ENCODE measurements around the gene SPRED1. TPM values are rescaled to one million over a fixed set of nuclear protein-coding genes. Genes with fewer than 3 reads are reported as not detected.

Gene SPRED1
- polyA plus RNA-seq, 2 of the 4 experiments (the other 2 are of a cell fraction), result 6.0 to 8.6 TPM

GRCh38 chr15:38281031-38281430 is 28.4 kb downstream of the SPRED1 start:
- DNase-seq (ENCODE audit: low read depth in 1 of 2, low spot score in 1 of 2), result no peak
- FAIRE-seq, result no peak
- no peak overlapping the region for H3K4me3 ChIP-seq
- 80% methylated on average over 1 of the region's 1 CpG for WGBS (ENCODE audit: missing lambda C conversion rate)
- no peak for ATAC-seq
- TF ChIP-seq ZNF302 (CRISPR knock-in tag; IDR thresholded peaks at IDR 0.05) (no peak), TFCP2L1 (CRISPR knock-in tag; IDR thresholded peaks at IDR 0.05) (no peak), NPAS2 (CRISPR knock-in tag; IDR thresholded peaks at IDR 0.05; ENCODE audit: borderline replicate concordance) (no peak), ATOH8 (CRISPR knock-in tag; IDR thresholded peaks at IDR 0.05; ENCODE audit: low read depth) (no peak), EHF (CRISPR knock-in tag; IDR thresholded peaks at IDR 0.05) (no peak), CEBPB (IDR thresholded peaks at IDR 0.05) (no peak), JUNB (IDR thresholded peaks at IDR 0.05) (no peak)
- H3K27ac ChIP-seq, result no peak overlapping the region
- H3K4me2 ChIP-seq, result no peak overlapping the region
- H3K4me1 ChIP-seq, result peaks cover under 1% of the 10 kb centered on the region; the same call in 1 of the 3 replicates
- H3K9me3 ChIP-seq, result no peaks in the 10 kb centered on the region
- CTCF ChIA-PET, result no interaction called here
- POLR2A ChIA-PET, result no interaction called here

- FAIRE-seq (no peak), ATAC-seq (no peak), DNase-seq (ENCODE audit: low read depth in 1 of 2, low spot score in 1 of 2) (no peak)
- Histone ChIP-seq H3K4me3 (no peak overlapping the region), H3K9me3 (no peaks in the 10 kb centered on the region), H3K4me2 (no peak overlapping the region), H3K4me1 (no peaks in the 10 kb centered on the region), H3K27ac (no peak overlapping the region)
- CTCF ChIA-PET, result interaction anchor here (1.2 kb wide), 1 partner anchor 288 kb away, joined by 3 read pairs; no protein-coding TSS in a partner anchor
- WGBS (ENCODE audit: missing lambda C conversion rate), result 77% methylated on average over 8 of the region's 8 CpGs
- no peak for TF ChIP-seq ELK1 (IDR thresholded peaks at IDR 0.05; ENCODE audit: low read depth, low read length)
- no peak for TF ChIP-seq CTCF (IDR thresholded peaks at IDR 0.05)
- TF ChIP-seq EP300 (IDR thresholded peaks at IDR 0.05), result no peak
- TF ChIP-seq NR3C1 (IDR thresholded peaks at IDR 0.05), result no peak
- no peak for TF ChIP-seq ATOH8 (CRISPR knock-in tag; IDR thresholded peaks at IDR 0.05; ENCODE audit: low read depth)
- no peak for TF ChIP-seq ZSCAN20 (CRISPR knock-in tag; IDR thresholded peaks at IDR 0.05)
- POLR2A ChIA-PET, result no interaction called here
These were observed 30.4 kb downstream of the SPRED1 start for GRCh38 chr15:38283010-38283409.

- CTCF ChIA-PET, result no interaction called here
- WGBS (ENCODE audit: missing lambda C conversion rate), result 94% methylated on average over 4 of the region's 4 CpGs
- no peak for DNase-seq (ENCODE audit: low read depth in 1 of 2, low spot score in 1 of 2)
- no peak for ATAC-seq
- POLR2A ChIA-PET, result no interaction called here
- no peak overlapping the region for H3K4me3 ChIP-seq
- no peaks in the 10 kb centered on the region for H3K9me3 ChIP-seq
- H3K4me2 ChIP-seq, result no peak overlapping the region
- no peak for FAIRE-seq
- no peak overlapping the region for H3K27ac ChIP-seq
- no peak for TF ChIP-seq BCL3 (IDR thresholded peaks at IDR 0.05)
- no peak for TF ChIP-seq FOSL2 (IDR thresholded peaks at IDR 0.05)
- TF ChIP-seq FOSL2 (CRISPR knock-in tag; IDR thresholded peaks at IDR 0.05), result no peak
- TF ChIP-seq KDM5A (IDR thresholded peaks at IDR 0.05), result no peak
- no peaks in the 10 kb centered on the region for H3K4me1 ChIP-seq
These were observed 32.8 kb downstream of the SPRED1 start for GRCh38 chr15:38285456-38285855.

Measured in A549 (cell line).